ENCODE data around the gene CLSTN1. TPM values are rescaled to one million over a fixed set of nuclear protein-coding genes. Genes with fewer than 3 reads are reported as not detected.

The CLSTN1 gene
- total and polyA plus RNA-seq, 2 of the 13 experiments (the other 11 are each of a cell fraction or from before 2014, with no cell fraction given): 19.7 to 29.8 TPM

DNA sequence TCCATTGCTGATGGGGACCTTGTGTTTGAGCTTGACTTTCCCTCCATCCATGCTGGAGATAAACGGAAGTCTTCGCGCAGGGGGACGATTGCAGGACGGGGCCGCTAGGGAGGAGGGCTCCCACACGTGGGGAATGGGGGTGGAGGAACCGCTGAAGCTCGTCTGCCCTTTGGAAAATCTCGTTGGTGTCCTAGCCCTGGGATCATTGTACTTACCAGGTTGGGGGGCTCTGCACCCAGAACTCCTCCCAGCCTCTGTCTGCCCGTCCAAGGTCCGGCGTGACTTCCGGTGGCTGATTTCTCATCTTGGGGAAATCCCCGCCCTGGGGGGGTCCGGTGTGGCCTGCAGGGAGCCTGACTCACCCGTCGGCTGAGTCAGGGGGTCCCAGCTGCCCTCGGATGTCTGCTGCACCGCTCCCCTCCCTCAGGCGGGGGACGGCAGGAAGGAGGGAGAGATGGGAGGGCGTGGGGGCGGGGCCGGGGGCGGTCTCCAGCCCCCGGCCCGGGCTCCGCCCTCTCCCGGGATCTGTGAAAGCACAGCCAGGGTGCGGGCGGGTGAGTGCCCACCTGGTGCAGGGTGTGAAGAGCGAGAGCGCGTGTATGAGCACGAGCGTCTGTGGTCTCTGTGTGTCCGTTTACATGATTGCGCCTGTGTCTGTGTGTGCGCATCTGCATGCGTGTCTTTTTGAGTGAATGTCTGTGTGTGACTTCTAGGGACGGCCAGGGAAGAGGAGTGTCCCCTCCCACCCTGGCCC is 136.5 kb downstream of the CLSTN1 start (continued):
- TF ChIP-seq ZNF790 (CRISPR knock-in tag; IDR thresholded peaks at IDR 0.05; ENCODE audit: borderline replicate concordance) (no peak), ZNF275 (CRISPR knock-in tag; IDR thresholded peaks at IDR 0.05; ENCODE audit: borderline replicate concordance) (no peak), CENPBD1 (CRISPR knock-in tag; IDR thresholded peaks at IDR 0.05; ENCODE audit: borderline replicate concordance, low read depth) (no peak), ZNF556 (CRISPR knock-in tag; IDR thresholded peaks at IDR 0.05; ENCODE audit: borderline replicate concordance) (no peak), ZNF781 (CRISPR knock-in tag; IDR thresholded peaks at IDR 0.05; ENCODE audit: borderline replicate concordance, not compliant biosample characterization) (no peak), ZNF883 (CRISPR knock-in tag; IDR thresholded peaks at IDR 0.05; ENCODE audit: not compliant biosample characterization) (peak; percentile 33), MYC (CRISPR knock-in tag; IDR thresholded peaks at IDR 0.05; ENCODE audit: borderline replicate concordance) (no peak; the same call in 1 of the 2 replicates), MEF2D (CRISPR knock-in tag; IDR thresholded peaks at IDR 0.05) (0 out of 2 replicates have a peak, but pooled peaks have one; percentile 54), PHF21A (CRISPR knock-in tag; IDR thresholded peaks at IDR 0.05) (no peak), NFKB2 (CRISPR knock-in tag; IDR thresholded peaks at IDR 0.05; ENCODE audit: borderline replicate concordance) (no peak), ZBTB49 (CRISPR knock-in tag; IDR thresholded peaks at IDR 0.05; ENCODE audit: borderline replicate concordance) (no peak), SP5 (CRISPR knock-in tag; IDR thresholded peaks at IDR 0.05; ENCODE audit: borderline replicate concordance, low read depth) (no peak; the same call in 1 of the 2 replicates), ELF3 (CRISPR knock-in tag; IDR thresholded peaks at IDR 0.05) (peak; percentile 18; the same call in 1 of the 2 replicates), AFF4 (CRISPR knock-in tag; IDR thresholded peaks at IDR 0.05) (no peak), CEBPG (CRISPR knock-in tag; IDR thresholded peaks at IDR 0.05) (no peak)
- TF ChIP-seq, protein P1, sequence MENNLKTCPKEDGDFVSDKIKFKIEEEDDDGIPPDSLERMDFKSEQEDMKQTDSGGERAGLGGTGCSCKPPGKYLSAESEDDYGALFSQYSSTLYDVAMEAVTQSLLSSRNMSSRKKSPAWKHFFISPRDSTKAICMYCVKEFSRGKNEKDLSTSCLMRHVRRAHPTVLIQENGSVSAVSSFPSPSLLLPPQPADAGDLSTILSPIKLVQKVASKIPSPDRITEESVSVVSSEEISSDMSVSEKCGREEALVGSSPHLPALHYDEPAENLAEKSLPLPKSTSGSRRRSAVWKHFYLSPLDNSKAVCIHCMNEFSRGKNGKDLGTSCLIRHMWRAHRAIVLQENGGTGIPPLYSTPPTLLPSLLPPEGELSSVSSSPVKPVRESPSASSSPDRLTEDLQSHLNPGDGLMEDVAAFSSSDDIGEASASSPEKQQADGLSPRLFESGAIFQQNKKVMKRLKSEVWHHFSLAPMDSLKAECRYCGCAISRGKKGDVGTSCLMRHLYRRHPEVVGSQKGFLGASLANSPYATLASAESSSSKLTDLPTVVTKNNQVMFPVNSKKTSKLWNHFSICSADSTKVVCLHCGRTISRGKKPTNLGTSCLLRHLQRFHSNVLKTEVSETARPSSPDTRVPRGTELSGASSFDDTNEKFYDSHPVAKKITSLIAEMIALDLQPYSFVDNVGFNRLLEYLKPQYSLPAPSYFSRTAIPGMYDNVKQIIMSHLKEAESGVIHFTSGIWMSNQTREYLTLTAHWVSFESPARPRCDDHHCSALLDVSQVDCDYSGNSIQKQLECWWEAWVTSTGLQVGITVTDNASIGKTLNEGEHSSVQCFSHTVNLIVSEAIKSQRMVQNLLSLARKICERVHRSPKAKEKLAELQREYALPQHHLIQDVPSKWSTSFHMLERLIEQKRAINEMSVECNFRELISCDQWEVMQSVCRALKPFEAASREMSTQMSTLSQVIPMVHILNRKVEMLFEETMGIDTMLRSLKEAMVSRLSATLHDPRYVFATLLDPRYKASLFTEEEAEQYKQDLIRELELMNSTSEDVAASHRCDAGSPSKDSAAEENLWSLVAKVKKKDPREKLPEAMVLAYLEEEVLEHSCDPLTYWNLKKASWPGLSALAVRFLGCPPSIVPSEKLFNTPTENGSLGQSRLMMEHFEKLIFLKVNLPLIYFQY (CRISPR knock-in tag; IDR thresholded peaks at IDR 0.05; ENCODE audit: borderline replicate concordance): no peak

Data from HepG2 (cell line).